HFF-Myc (cell line): ENCODE measurements around the gene HOMER1.
A peak's percentile ranks its signal among the peaks of the same experiment; 100 is the strongest.

Experiments used
- DNase-seq: peaks from one replicate; pipeline ENCODE4 v3.0.0-alpha.2; 2011; ENCODE audit warnings: low read depth; ENCODE audit errors: extremely low read depth
- H3K4me3 ChIP-seq: replicated peaks from 2 replicates; pipeline ENCODE4 v1.5.1; 2011; ENCODE audit warnings: low read depth, mild to moderate bottlenecking, control low read depth, low read length
- CTCF ChIP-seq: IDR thresholded peaks from 2 replicates; pipeline ENCODE4 v1.5.1; 2012; ENCODE audit warnings: mild to moderate bottlenecking, low read depth, low read length, control low read depth; ENCODE audit errors: missing control alignments

Gene HOMER1

GRCh38 chr5:79481574-79481973 lies 32.4 kb downstream of the HOMER1 start:
- no peak overlapping the region for H3K4me3 ChIP-seq
- TF ChIP-seq CTCF = no peak
- no peak for DNase-seq

GRCh38 chr5:79480991-79481390 lies 32.9 kb downstream of the HOMER1 start:
- TF ChIP-seq CTCF = no peak
- no peak for DNase-seq

GRCh38 chr5:79475152-79475466 lies 38.8 kb downstream of the HOMER1 start:
- no peak for TF ChIP-seq CTCF
- DNase-seq = no peak
- H3K4me3 ChIP-seq = no peak overlapping the region

More at GRCh38 chr5:79480991-79481390, 32.9 kb downstream of the HOMER1 start:
- no peak overlapping the region for H3K4me3 ChIP-seq

GRCh38 chr5:79474367-79475151 lies 39.4 kb downstream of the HOMER1 start:
- no peak overlapping the region for H3K4me3 ChIP-seq
- TF ChIP-seq CTCF = no peak
- DNase-seq = peak; percentile 11

GRCh38 chr5:79471556-79471955 lies 42.4 kb downstream of the HOMER1 start:
- no peak overlapping the region for H3K4me3 ChIP-seq
- no peak for TF ChIP-seq CTCF
- DNase-seq = no peak

- DNase-seq = no peak
- TF ChIP-seq CTCF = peak; percentile 34
- H3K4me3 ChIP-seq = no peak overlapping the region
Measured at GRCh38 chr5:79464695-79465332, 49.1 kb downstream of the HOMER1 start.
